SK-N-SH (cell line): Measurements from ENCODE around the gene SH3GLB1.

Source experiments
- EP300 ChIP-seq, 2 experiments: IDR thresholded peaks; 2 replicates each; pipeline versions ENCODE4 v1.4.0 to v1.6.1; 2012; ENCODE audit warnings: borderline replicate concordance in 1 of 2, low read depth in 1 of 2, low read length in 1 of 2
- POLR2AphosphoS5 ChIP-seq: IDR thresholded peaks from 2 replicates; pipeline ENCODE4 v1.6.1; 2012; ENCODE audit warnings: low read depth, low read length
- TF ChIP-seq, protein P1 (sequence below): fragments of 200-600 bp; sonication (generic); IDR thresholded peaks from 2 replicates; pipeline ENCODE4 v1.6.1; 2017; ENCODE audit warnings: antibody characterized with exemption, mild to moderate bottlenecking, moderate library complexity

DNA sequence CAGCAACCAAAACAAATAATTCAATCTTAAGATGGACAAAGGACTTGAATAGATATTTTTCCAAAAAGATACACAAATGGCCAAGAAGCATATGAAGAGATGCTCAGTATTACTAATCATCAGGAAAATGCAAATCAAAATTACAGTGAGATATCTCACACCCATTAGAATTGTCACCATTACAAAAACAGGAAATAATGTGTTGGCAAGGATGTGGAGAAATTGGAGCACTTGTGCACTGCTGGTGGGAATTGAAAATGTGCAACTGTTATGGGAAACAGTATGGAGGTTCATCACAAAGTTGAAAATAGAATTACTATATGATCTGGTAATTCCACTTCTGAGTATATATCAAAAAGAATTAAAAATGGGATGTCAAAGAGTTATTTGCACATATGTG lies 83.2 kb downstream of the SH3GLB1 start:
- no peak for TF ChIP-seq EP300 (IDR thresholded peaks at IDR 0.05; ENCODE audit: borderline replicate concordance in 1 of 2, low read depth in 1 of 2, low read length in 1 of 2)
- TF ChIP-seq, protein P1, sequence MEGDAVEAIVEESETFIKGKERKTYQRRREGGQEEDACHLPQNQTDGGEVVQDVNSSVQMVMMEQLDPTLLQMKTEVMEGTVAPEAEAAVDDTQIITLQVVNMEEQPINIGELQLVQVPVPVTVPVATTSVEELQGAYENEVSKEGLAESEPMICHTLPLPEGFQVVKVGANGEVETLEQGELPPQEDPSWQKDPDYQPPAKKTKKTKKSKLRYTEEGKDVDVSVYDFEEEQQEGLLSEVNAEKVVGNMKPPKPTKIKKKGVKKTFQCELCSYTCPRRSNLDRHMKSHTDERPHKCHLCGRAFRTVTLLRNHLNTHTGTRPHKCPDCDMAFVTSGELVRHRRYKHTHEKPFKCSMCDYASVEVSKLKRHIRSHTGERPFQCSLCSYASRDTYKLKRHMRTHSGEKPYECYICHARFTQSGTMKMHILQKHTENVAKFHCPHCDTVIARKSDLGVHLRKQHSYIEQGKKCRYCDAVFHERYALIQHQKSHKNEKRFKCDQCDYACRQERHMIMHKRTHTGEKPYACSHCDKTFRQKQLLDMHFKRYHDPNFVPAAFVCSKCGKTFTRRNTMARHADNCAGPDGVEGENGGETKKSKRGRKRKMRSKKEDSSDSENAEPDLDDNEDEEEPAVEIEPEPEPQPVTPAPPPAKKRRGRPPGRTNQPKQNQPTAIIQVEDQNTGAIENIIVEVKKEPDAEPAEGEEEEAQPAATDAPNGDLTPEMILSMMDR = no peak
- no peak for TF ChIP-seq POLR2AphosphoS5
